ENCODE results near the gene ZCCHC14.

Gene ZCCHC14

GRCh38 chr16:87431926-87432325, 60.9 kb downstream of the ZCCHC14 start:
- no peak for DNase-seq (ENCODE audit: low spot score)

- no peak for DNase-seq (ENCODE audit: low spot score)
Observed at GRCh38 chr16:87426423-87427215, 66.2 kb downstream of the ZCCHC14 start.

GRCh38 chr16:87425941-87426340, 66.9 kb downstream of the ZCCHC14 start:
- no peak for DNase-seq (ENCODE audit: low spot score)

GRCh38 chr16:87424266-87424665, 68.6 kb downstream of the ZCCHC14 start:
- no peak for DNase-seq (ENCODE audit: low spot score)

GRCh38 chr16:87423429-87423828, 69.4 kb downstream of the ZCCHC14 start:
- DNase-seq (ENCODE audit: low spot score): no peak

GRCh38 chr16:87422106-87422505, 70.7 kb downstream of the ZCCHC14 start:
- no peak for DNase-seq (ENCODE audit: low spot score)

- no peak for DNase-seq (ENCODE audit: low spot score)
Observed at GRCh38 chr16:87421003-87421912, 71.6 kb downstream of the ZCCHC14 start.

GRCh38 chr16:87420026-87421002, 72.5 kb downstream of the ZCCHC14 start:
- DNase-seq (ENCODE audit: low spot score): peak; percentile 59

GRCh38 chr16:87418644-87419043, 74.2 kb downstream of the ZCCHC14 start:
- DNase-seq (ENCODE audit: low spot score): no peak

GRCh38 chr16:87418216-87418615, 74.6 kb downstream of the ZCCHC14 start:
- no peak for DNase-seq (ENCODE audit: low spot score)

- no peak for DNase-seq (ENCODE audit: low spot score)
Observed at GRCh38 chr16:87417528-87417910, 75.3 kb downstream of the ZCCHC14 start.

GRCh38 chr16:87416826-87417527, 75.8 kb downstream of the ZCCHC14 start:
- peak; percentile 53 for DNase-seq (ENCODE audit: low spot score)

GRCh38 chr16:87415441-87415840, 77.4 kb downstream of the ZCCHC14 start:
- DNase-seq (ENCODE audit: low spot score): no peak

- no peak for DNase-seq (ENCODE audit: low spot score)
Observed at GRCh38 chr16:87414251-87414680, 78.6 kb downstream of the ZCCHC14 start.

GRCh38 chr16:87412996-87413421, 79.8 kb downstream of the ZCCHC14 start:
- DNase-seq (ENCODE audit: low spot score): no peak

GRCh38 chr16:87412371-87412995, 80.3 kb downstream of the ZCCHC14 start:
- no peak for DNase-seq (ENCODE audit: low spot score)

GRCh38 chr16:87411375-87412271, 81.2 kb downstream of the ZCCHC14 start:
- no peak for DNase-seq (ENCODE audit: low spot score)

GRCh38 chr16:87410968-87411367, 81.9 kb downstream of the ZCCHC14 start:
- DNase-seq (ENCODE audit: low spot score): no peak

GRCh38 chr16:87410530-87410929, 82.3 kb downstream of the ZCCHC14 start:
- DNase-seq (ENCODE audit: low spot score): no peak

GRCh38 chr16:87409781-87410180, 83.0 kb downstream of the ZCCHC14 start:
- DNase-seq (ENCODE audit: low spot score): no peak

All from HuH-7 (cell line).